Measurements from ENCODE around the gene ART4.

Gene ART4

DNA sequence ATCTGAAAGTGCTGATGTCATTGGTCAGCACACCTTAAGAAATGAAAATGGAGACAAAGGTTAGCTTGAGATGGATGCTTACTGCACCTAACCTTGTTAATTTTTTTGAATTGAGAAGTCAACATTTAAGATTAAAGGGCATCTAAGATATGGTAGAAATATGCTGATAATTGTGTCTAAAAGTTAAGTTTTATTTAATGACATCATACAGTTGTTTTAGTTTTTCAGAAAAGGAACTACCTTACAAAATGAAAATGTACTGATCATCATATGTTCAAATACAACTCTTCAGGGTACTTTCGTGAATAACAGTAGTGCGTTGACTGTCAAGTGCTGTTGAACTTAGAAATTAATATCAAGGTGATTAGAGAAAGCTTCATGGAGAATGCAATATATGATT lies 31.8 kb downstream of the ART4 start:
- TF ChIP-seq, protein P1, sequence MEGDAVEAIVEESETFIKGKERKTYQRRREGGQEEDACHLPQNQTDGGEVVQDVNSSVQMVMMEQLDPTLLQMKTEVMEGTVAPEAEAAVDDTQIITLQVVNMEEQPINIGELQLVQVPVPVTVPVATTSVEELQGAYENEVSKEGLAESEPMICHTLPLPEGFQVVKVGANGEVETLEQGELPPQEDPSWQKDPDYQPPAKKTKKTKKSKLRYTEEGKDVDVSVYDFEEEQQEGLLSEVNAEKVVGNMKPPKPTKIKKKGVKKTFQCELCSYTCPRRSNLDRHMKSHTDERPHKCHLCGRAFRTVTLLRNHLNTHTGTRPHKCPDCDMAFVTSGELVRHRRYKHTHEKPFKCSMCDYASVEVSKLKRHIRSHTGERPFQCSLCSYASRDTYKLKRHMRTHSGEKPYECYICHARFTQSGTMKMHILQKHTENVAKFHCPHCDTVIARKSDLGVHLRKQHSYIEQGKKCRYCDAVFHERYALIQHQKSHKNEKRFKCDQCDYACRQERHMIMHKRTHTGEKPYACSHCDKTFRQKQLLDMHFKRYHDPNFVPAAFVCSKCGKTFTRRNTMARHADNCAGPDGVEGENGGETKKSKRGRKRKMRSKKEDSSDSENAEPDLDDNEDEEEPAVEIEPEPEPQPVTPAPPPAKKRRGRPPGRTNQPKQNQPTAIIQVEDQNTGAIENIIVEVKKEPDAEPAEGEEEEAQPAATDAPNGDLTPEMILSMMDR (conservative IDR thresholded peaks at IDR 0.05; ENCODE audit: low read length), result no peak
- no peak overlapping the region for H3K4me3 ChIP-seq (ENCODE audit: low read length)
- no peak for DNase-seq (ENCODE audit: low read depth)

DNA sequence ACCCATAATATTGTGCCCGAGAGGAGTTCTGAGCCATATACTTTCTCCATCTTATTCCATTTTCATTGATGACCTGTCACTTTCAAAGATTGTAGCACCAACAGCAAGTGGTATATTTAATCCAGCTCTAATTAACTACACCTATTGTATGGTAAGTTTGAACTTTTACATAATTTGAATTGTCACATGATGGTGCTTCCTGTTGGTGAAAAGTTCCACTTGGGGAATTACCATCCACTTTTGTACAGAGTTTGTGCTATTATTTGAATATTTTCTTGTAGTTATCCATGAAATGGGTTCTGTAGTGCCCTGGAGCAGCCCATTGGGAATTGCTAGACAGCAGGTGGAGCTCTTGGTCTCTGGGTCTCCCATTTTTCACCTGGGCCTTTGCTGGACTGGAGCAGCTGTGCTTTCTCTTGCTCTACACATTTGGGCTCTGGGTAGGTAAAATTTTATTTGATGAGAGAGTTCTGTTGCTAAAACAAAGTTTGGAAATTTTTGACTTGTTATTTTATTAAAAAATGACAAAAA lies 32.3 kb downstream of the ART4 start:
- H3K4me3 ChIP-seq (ENCODE audit: low read length), result no peak overlapping the region
- no peak for DNase-seq (ENCODE audit: low read depth)
- TF ChIP-seq, protein P1 (conservative IDR thresholded peaks at IDR 0.05; ENCODE audit: low read length), result peak; percentile 47

DNA sequence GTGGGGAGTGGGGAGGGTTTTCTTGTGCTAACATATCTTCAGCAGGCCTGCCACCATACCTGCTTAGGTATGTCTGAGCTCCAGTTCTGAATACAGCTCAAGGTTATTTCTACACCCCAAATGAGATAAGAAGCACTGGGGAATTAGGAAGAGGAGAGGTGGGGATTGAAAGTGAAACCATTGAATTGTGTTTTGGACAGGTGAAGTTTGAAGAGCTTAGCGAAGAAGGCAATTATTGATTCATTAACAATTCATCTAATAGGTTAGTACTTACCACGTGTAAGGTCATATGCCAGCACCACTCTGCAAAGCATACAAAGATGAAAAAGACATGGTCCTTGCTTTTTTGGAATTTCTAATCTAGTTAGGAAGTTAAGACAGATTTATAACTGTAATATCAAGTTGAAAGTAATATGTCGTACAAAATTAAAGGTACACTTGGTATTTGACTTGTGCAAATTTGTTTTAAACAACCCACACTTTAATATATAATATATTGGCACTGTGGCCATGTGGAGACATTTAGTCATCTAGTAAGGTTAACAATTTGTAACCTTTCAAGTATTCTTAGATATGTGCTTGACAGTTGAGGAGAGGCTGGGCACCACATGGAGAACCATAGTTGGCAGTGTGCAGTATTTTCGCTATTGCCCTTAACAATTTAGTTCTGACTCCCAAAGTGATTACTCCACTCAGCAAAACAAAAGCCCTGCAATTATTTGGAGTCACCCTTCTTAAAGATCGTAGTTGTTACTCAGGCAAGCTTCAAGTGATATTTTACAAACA lies 33.0 kb downstream of the ART4 start:
- H3K4me3 ChIP-seq (ENCODE audit: low read length), result no peak overlapping the region
- TF ChIP-seq, protein P1 (conservative IDR thresholded peaks at IDR 0.05; ENCODE audit: low read length), result no peak
- DNase-seq (ENCODE audit: low read depth), result no peak

DNA sequence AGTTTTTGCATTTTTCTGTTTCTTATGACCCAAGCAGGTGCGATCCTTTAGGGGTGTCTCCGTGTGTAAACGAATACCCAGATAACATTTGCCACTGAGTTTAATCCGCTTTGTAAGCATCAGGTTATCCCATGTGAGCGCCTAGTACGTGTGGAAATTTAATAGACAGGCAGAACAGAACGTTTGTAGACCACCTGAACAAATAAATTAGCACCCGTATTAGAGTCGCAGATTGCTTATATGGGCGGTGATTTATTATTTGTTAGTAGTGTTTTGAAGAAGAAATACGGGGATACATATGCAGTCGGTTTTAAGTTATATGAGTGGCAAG lies 39.5 kb downstream of the ART4 start:
- no peak for DNase-seq (ENCODE audit: low read depth)
- TF ChIP-seq, protein P1 (conservative IDR thresholded peaks at IDR 0.05; ENCODE audit: low read length), result no peak
- H3K4me3 ChIP-seq (ENCODE audit: low read length), result peak overlapping the region; percentile 73

DNA sequence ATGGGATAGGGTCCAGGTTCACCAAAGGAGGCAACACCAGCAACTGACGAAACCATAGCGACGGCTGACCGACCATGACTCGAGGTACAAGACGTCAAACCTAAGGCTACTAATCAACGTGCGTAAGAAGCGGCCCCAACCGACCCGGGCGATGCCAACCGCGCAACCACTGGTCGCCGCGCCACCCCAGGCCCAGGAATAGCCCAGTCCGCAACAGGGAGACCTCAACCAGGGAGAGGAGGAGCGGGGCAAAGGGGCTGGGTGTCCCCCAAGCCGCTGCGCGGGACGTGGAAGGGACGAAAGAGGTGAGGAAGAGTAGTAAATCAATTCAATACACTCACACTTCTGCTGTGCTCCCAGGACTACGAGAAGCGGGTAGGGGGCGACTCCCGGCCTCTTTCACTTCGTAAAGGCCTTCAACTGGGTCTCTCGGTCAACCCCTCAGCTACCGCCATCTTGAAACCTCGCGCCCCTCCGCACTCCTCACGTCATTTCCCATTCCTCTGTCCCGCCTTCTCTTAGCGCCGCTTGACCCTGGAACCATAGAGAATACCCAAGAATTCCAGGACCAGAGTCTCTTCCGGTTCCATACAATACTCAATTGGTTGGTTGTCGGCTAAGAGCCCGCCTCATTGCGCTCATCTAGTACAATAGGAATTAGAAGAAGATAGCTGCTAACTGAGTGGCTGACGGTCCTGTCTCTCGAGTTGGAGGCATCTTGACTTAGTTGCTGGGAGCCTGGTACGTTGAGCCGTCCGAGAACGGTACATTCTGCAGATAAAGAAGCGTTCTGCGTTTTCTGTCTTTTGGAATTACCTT lies 40.1 kb downstream of the ART4 start, which contains the start of the genes C12orf60 and WBP11:
Gene C12orf60 (plus strand): TSS at position 660 of the 819 bp plus-strand sequence. CDS start 19,266 bp downstream, outside the sequence.
Gene WBP11 (minus strand): TSS at position 468 of the 819 bp plus-strand sequence. CDS start 2,095 bp downstream, outside the sequence.
- TF ChIP-seq, protein P1 (conservative IDR thresholded peaks at IDR 0.05; ENCODE audit: low read length), result no peak
- H3K4me3 ChIP-seq (ENCODE audit: low read length), result peak within 1 kb of the TSS; percentile 83

DNA sequence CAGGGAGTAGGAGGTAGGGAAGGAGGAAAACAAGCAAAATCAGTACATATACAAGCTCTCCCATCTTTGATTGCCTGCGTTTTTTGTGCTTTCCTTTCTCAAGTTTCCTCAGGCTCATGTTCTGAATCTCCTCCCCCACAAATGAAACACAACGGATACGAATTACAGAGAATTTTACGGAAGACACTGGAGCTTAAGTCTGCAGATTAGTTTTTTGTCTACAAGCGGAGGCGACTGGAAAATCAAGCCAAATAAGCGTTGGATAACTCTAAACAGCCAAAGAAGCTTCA lies 40.7 kb downstream of the ART4 start:
- peak overlapping the region; percentile 83 for H3K4me3 ChIP-seq (ENCODE audit: low read length)
- TF ChIP-seq, protein P1 (conservative IDR thresholded peaks at IDR 0.05; ENCODE audit: low read length), result no peak
- no peak for DNase-seq (ENCODE audit: low read depth)

More for the DNA sequence above, 40.1 kb downstream of the ART4 start, which contains the start of the genes C12orf60 and WBP11:
- DNase-seq (ENCODE audit: low read depth), result peak; percentile 99
